HG02884 (cell line): ENCODE results near the gene LRRC46.

Source experiments
- ATAC-seq: cut with Tn5 transposase; IDR thresholded peaks from one replicate; pipeline ENCODE4 v1.9.1; 2021; ENCODE audit warnings: mild to moderate bottlenecking, moderate library complexity; ENCODE audit not compliant: unreplicated experiment

Gene LRRC46

GRCh38 chr17:47873200-47874090, 42.0 kb downstream of the LRRC46 start:
- no peak for ATAC-seq

- ATAC-seq: no peak
Measured at GRCh38 chr17:47875011-47875985, 43.8 kb downstream of the LRRC46 start.

DNA sequence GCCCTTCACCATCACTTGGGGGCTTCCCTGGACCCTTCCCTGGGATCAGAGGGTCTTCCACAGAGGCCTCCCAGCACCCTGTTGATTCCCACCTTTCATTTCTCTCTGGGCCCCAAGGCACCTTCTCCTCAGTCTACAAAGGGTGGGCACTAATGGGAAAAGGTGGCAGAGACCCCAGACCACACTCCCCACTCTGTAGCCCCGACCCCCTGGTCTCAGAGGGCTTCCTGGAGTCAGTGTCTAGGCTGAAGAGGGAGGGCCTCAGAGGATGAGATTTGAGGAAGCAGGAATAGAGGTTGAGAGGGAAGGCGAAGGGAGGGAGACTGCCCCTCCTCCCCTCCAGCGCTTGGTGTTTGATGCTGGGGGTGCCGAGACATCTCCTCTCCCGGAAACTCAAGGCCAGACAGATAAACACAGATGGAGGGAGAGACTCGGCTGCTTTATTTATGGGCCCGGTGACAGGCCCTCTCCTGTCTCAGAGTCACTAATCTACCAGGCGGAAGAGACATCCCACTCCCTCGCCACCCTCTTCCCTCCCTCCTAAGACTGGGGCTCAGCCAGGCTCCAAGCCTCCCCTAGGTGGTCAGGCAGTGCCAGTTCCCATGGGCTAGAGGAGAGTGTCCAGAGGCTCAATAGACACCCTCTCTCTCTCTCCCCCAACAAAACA, 46.0 kb downstream of the LRRC46 start:
- ATAC-seq: no peak

DNA sequence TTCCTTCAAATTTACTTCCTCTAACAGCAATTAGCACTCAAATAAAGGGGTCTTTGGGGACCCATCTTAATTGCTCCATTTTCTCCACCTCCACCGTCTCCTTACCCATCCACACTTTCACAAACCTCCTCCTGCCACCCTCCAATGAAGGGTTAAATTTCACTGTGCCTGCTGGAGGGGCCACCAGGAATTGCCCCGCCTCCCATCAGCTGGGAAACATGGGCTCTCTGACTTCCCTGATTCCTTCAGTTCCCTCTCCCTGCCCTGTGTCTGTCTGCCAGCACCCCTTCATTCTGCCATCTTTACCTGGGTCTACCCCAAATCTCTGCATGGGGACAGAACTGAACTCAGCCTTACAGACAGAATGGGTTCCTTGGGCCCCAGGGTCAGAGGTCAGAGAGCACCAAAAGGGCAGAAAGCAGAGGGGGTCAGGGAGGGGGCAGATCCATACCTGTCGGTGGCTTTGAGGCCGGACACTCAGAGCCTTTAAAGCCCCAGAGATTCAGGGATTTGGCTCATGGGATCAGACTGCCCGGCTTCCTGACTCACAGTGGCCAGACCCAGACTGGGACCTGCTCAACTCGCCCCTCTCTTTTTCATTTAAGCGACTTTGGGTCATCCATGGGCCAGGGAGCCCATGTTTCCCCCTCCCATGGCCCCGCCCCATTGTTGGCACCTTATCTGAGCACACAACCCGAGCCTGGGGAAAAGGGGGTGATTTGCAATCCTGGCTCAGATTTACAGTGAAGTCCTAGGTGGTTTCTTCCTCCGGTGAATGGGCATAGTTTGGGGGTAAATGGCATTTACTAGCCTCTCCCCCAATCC, 46.9 kb downstream of the LRRC46 start:
- ATAC-seq: no peak

DNA sequence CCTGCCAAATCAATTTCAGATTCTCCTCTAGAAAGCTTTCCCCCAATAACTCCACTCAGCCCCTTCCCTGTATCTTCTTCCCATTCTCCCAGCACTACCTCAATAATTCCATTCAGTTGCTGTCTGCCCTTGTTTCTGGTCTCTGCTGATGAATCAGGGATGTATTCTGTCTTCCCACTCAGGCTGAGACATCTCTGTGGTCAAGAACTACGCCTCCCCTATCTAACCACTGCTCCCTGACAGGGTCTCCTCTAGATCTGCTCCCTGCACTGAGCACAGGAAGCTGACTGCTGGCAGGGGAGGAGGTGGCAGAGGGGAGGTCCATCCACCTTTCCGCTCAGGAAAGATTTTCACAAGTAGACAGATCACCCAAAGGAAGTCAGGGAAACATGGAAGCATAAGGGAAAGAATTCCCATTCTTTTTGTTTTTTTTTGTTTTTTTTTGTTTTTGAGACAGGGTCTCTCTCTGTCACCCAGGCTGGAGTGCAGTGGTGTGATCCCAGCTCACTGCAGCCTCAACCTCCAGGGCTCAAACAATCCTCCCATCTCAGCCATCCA, 47.6 kb downstream of the LRRC46 start:
- ATAC-seq: no peak

DNA sequence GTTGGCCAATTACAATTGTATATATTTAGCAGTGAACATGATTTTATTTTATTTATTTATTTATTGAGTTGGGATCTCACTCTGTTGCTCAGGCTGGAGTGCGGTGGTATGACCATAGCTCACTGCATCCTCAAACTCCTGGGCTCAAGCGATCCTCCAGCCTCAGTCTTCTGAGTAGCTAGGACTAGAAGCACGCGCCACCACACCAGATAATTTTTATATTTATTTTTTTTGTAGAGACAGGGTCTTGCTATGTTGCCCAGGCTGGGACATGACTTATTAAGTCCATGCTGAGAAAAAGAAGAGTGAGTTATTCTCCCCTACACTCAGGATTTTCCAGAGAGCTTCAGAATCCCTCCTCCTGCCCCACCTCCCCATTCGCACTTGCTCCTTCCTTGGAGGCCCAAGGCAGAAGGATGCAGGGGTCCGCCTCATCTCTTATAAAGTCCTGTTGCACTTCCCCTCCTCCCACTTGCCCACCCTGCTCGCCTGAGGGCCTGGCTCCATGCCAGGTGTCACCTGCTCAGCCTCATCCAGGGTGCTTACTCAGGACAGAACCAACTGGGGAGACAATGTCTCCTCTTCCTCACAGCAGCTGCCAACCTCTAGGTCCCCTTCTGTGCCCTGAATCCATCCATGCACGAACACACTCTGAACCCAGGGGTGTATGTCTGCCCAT, 48.4 kb downstream of the LRRC46 start:
- no peak for ATAC-seq

DNA sequence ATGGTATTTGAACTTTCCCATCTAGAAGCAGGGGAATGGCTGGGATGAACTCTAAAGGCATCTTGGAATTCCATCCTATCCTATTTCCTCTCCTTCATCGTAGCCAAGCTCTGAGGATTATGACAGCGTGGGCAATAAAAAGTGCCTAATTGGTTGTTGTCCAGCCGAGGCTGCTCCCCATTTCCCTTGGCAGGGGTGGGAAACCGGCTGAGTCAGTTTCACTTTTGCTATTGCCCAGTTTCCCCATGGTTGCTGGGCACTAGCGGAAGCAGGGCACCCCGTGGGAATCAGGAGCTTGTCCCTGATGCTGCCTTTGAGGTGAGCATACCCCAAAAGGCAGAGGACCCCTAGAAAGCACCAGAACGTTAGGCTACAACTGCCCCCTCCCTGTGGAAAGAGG, 50.8 kb downstream of the LRRC46 start:
- ATAC-seq: no peak

GRCh38 chr17:47882695-47883588, 51.5 kb downstream of the LRRC46 start:
- no peak for ATAC-seq

GRCh38 chr17:47883589-47884426, 52.3 kb downstream of the LRRC46 start:
- no peak for ATAC-seq

GRCh38 chr17:47884427-47884740, 52.9 kb downstream of the LRRC46 start:
- ATAC-seq: no peak

DNA sequence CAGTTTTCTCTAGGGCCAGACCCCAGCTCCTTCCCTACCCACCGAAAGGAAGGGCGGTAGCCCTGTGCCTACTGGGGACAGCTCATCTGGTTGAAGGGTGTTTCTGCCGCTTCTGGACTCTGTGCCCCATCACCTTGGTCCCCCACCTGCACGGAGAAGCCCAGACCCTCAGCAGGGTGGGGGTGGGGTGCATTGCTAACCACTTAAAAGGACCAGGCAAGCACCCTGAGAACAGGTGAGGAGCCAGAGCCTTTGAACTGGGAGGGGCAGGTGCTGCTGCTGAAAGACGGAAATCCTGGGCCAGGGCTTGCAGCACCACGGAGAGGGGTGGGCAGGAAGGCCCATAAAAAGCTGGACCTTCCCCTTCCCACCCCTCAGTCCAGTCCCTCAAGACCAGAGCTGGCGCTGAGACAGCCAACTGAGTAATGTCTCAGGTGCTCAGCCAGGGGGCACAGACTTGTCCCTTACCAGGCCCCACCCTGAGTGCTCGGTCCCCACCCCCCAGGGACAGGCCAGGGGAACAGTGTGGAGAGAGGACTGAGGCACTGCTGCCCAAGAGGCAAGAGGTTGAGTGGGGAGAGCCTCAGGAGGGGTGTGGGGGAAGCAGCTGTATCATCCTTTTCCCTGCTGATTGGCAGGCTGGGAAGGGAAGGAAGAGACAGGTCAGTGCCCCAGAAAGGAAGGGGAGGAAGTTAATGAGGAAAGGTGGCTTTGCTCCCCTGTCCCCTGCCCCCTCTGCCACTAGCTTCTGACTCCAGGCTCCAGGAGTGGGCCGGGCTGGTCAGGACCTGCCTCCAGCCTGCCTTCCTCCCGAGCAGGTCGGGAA, 53.6 kb downstream of the LRRC46 start:
- no peak for ATAC-seq
